Neural progenitor cell (in vitro differentiated cells): ENCODE results near the gene APEH. TPM values are rescaled to one million over a fixed set of nuclear protein-coding genes. Genes with fewer than 3 reads are reported as not detected.

Experiments
- DNase-seq: peaks from one replicate; pipeline ENCODE4 v3.0.0-alpha.2; 2016; ENCODE audit warnings: low spot score
- H2AFZ ChIP-seq: fragments of 200-600 bp; sonication (generic); replicated peaks from 2 replicates; pipeline ENCODE4 v1.6.1; 2016; ENCODE audit warnings: antibody characterized with exemption
- H3F3A ChIP-seq: fragments of 200-600 bp; sonication (generic); 2 replicates; pipeline ENCODE4 v1.6.1; 2016; ENCODE audit warnings: antibody characterized with exemption, low read depth
- H3K27ac ChIP-seq: fragments of 200-600 bp; sonication (generic); 2 replicates; pipeline ENCODE4 v1.5.1; 2016; ENCODE audit warnings: mild to moderate bottlenecking
- H3K27me3 ChIP-seq: fragments of 200-600 bp; sonication (generic); 2 replicates; pipeline ENCODE4 v1.6.1; 2016; ENCODE audit warnings: mild to moderate bottlenecking, moderate library complexity
- H3K36me3 ChIP-seq: fragments of 200-600 bp; sonication (generic); 2 replicates; pipeline ENCODE4 v1.5.1; 2016
- H3K4me1 ChIP-seq: fragments of 200-600 bp; sonication (generic); 2 replicates; pipeline ENCODE4 v1.6.1; 2016; ENCODE audit warnings: mixed run types
- H3K4me2 ChIP-seq: fragments of 200-600 bp; sonication (generic); 2 replicates; pipeline ENCODE4 v1.6.1; 2016
- H3K4me3 ChIP-seq: fragments of 200-600 bp; sonication (generic); 2 replicates; pipeline ENCODE4 v1.5.1; 2016
- H3K79me2 ChIP-seq: fragments of 200-600 bp; sonication (generic); 2 replicates; pipeline ENCODE4 v1.6.1; 2016; ENCODE audit warnings: low read depth
- H3K9ac ChIP-seq: fragments of 200-600 bp; sonication (generic); 2 replicates; pipeline ENCODE4 v1.6.1; 2016
- H3K9me3 ChIP-seq: fragments of 200-600 bp; sonication (generic); 2 replicates; pipeline ENCODE4 v1.5.1; 2016; ENCODE audit warnings: low read depth
- H4K20me1 ChIP-seq: fragments of 200-600 bp; sonication (generic); 2 replicates; pipeline ENCODE4 v1.6.1; 2016; ENCODE audit warnings: low read depth
- H3K27ac Mint-ChIP-seq: 3 replicates; pipeline ENCODE4 v1.8.0; 2021; ENCODE audit warnings: mixed read lengths
- H3K27me3 Mint-ChIP-seq: 2 replicates; pipeline ENCODE4 v1.8.0; 2022; ENCODE audit warnings: low read depth, mild to moderate bottlenecking, inconsistent platforms, moderate library complexity, mixed read lengths; ENCODE audit not compliant: insufficient read depth
- H3K36me3 Mint-ChIP-seq: 3 replicates; pipeline ENCODE4 v1.8.0; 2021; ENCODE audit warnings: mixed read lengths
- H3K4me1 Mint-ChIP-seq: 3 replicates; pipeline ENCODE4 v1.8.0; 2021; ENCODE audit warnings: mixed read lengths
- H3K4me3 Mint-ChIP-seq: 3 replicates; pipeline ENCODE4 v1.8.0; 2021; ENCODE audit warnings: mild to moderate bottlenecking, moderate library complexity, mixed read lengths
- H3K9me3 Mint-ChIP-seq: 3 replicates; pipeline ENCODE4 v1.8.0; 2020; ENCODE audit warnings: mixed read lengths
- EZH2 ChIP-seq: fragments of 200-600 bp; sonication (generic); IDR thresholded peaks from 2 replicates; pipeline ENCODE4 v1.6.1; 2017; ENCODE audit warnings: antibody characterized with exemption, mild to moderate bottlenecking, moderate library complexity
- EZH2phosphoT487 ChIP-seq: fragments of 200-600 bp; sonication (generic); IDR thresholded peaks from 2 replicates; pipeline ENCODE4 v1.6.1; 2017; ENCODE audit warnings: antibody characterized with exemption
- total RNA-seq: library from RNA; depleted of rRNA; stranded (reverse); fragments of >200 nt; gene quantifications from 2 replicates; pipeline ENCODE4 v1.2.3, GENCODE V29; 2015; ENCODE audit warnings: low replicate concordance
- TF ChIP-seq, protein P1 (sequence below): fragments of 200-600 bp; sonication (generic); IDR thresholded peaks from 2 replicates; pipeline ENCODE4 v1.5.1; 2017; ENCODE audit warnings: antibody characterized with exemption, mild to moderate bottlenecking

Gene APEH
- total RNA-seq, 1 donor from 2014 or later = 132 TPM

DNA sequence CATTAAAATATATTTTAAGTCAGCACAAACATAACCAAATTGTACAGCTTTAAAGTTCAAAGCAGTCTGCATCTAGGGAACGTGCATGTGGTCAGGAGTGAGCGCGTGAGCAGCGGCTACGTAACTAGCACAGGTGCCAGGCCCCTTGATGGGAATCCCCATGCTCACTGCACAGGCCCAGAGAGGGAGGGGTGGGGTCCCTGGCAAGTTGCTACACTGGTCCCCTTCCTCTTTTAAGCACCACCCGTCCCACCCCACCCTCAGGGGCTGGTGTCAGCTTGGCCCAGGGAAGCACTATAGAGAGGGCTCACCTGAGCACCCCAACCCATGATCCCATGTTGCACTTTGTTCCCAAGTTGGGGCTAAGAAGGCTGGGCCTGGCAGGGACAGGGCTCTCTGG lies 50.4 kb downstream of the APEH start:
- TF ChIP-seq EZH2phosphoT487 (no peak), EZH2 (no peak)
- TF ChIP-seq, protein P1, sequence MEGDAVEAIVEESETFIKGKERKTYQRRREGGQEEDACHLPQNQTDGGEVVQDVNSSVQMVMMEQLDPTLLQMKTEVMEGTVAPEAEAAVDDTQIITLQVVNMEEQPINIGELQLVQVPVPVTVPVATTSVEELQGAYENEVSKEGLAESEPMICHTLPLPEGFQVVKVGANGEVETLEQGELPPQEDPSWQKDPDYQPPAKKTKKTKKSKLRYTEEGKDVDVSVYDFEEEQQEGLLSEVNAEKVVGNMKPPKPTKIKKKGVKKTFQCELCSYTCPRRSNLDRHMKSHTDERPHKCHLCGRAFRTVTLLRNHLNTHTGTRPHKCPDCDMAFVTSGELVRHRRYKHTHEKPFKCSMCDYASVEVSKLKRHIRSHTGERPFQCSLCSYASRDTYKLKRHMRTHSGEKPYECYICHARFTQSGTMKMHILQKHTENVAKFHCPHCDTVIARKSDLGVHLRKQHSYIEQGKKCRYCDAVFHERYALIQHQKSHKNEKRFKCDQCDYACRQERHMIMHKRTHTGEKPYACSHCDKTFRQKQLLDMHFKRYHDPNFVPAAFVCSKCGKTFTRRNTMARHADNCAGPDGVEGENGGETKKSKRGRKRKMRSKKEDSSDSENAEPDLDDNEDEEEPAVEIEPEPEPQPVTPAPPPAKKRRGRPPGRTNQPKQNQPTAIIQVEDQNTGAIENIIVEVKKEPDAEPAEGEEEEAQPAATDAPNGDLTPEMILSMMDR = no peak
- Histone ChIP-seq H3K79me2 (peaks cover 12% of the 10 kb centered on the region), H3K4me3 (peak overlapping the region; percentile 80), H2AFZ (peak overlapping the region; percentile 47), H4K20me1 (no peaks in the 10 kb centered on the region), H3F3A (peaks cover 39% of the 10 kb centered on the region), H3K27ac (peak overlapping the region; percentile 84), H3K9me3 (no peaks in the 10 kb centered on the region), H3K27me3 (no peaks in the 10 kb centered on the region), H3K9ac (peak overlapping the region; percentile 65), H3K36me3 (no peaks in the 10 kb centered on the region), H3K4me1 (peaks cover 5% of the 10 kb centered on the region), H3K4me2 (peak overlapping the region; percentile 87)
- Mint-ChIP-seq H3K36me3 (peaks cover 10% of the 10 kb centered on the region), H3K4me1 (peaks cover 20% of the 10 kb centered on the region), H3K27me3 (peaks cover 9% of the 10 kb centered on the region), H3K4me3 (peak overlapping the region; percentile 94), H3K9me3 (no peaks in the 10 kb centered on the region), H3K27ac (peak overlapping the region; percentile 97)
- DNase-seq = peak; percentile 29

DNA sequence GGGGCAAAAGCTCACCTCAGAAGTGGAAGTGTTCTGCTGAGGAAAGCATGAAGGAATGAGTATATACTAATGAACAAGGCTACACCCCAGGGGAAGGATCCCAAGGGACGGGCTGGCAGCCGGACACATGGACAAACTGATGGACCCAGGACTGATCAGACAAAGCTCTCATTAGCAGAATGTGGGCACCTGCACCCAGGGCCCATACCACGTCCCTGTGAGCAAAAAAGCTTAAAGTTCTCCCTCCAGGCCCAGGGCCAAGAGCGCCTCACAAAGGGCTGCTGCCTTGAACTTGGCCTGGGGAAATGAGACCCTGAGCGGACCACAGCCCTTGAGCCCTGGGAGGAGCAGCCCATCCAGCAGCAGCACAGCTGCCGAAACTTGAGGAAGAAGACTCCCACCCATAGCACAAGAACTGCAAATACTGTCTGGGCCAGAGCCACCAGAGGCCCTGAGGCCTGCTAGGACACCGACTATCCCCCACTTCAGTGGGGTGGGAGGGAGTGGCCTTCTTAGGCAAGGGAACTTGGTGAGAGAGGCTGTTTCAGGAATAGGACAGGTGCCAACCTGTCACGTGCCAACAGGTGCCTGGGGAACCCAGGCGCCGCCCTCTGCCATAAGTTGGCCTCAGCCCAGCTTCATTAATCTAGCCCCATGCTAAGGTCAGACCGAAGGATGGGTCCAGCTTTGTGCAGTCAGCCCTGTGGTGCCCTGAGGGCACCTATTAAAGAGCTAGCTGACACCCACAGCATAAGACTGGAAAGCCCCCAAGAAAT lies 51.9 kb downstream of the APEH start:
- Histone ChIP-seq H3K4me1 (peaks cover 5% of the 10 kb centered on the region), H3K27me3 (no peaks in the 10 kb centered on the region), H3K4me2 (no peak overlapping the region), H3F3A (peaks cover 26% of the 10 kb centered on the region), H3K9ac (no peak overlapping the region), H2AFZ (no peak overlapping the region), H3K4me3 (no peak overlapping the region), H3K9me3 (no peaks in the 10 kb centered on the region), H3K27ac (no peak overlapping the region), H4K20me1 (no peaks in the 10 kb centered on the region), H3K79me2 (peaks cover 12% of the 10 kb centered on the region), H3K36me3 (no peaks in the 10 kb centered on the region)
- Mint-ChIP-seq H3K27me3 (peaks cover 9% of the 10 kb centered on the region), H3K4me1 (peaks cover 17% of the 10 kb centered on the region), H3K36me3 (peaks cover 10% of the 10 kb centered on the region), H3K27ac (no peak overlapping the region), H3K9me3 (no peaks in the 10 kb centered on the region), H3K4me3 (peak overlapping the region; percentile 27)
- no peak for DNase-seq
- TF ChIP-seq EZH2 = no peak
- TF ChIP-seq, protein P1 = no peak
- TF ChIP-seq EZH2phosphoT487 = no peak

DNA sequence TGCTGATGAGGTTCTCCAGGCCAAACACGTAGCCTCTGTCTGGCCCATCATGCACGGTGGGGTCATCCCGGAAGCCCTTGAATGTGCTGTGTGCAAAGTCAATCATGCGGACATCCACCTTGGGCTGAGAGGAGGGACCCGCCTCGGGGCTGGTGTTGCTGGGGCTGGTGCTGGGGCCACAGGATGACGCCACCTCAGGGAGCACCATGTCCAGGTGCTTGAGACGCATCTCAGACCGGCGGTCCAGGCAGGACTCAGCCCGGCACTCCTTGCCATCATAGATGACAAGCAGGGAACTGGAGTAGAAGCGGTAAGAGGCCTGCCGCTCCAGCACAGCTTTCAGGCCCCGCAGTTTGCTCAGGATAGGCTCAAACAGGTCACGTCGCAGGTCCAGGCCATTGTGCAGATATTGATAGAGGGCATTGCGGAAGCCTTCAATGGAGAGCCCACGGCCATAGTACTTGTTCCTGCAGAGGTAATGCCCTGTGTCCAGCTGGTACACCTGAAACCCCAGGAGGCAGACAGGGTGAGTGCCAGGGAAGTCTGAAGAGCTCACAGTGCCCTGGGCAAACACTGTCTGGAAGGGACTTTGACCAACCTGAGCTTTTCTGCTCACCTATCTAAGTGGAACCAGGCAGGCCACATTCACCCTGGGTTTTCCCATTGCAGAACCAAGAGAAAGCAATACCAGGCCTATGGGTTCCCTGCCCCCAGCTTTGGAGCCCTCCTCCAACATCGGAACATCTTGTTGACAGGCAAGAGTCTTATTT lies 53.2 kb downstream of the APEH start:
- Histone ChIP-seq H3K4me1 (peaks cover 5% of the 10 kb centered on the region), H3K27ac (no peak overlapping the region), H3K9me3 (no peaks in the 10 kb centered on the region), H3K36me3 (no peaks in the 10 kb centered on the region), H3K27me3 (no peaks in the 10 kb centered on the region), H3F3A (peaks cover 26% of the 10 kb centered on the region), H3K9ac (no peak overlapping the region), H4K20me1 (no peaks in the 10 kb centered on the region), H3K4me3 (no peak overlapping the region), H2AFZ (no peak overlapping the region), H3K79me2 (peaks cover 12% of the 10 kb centered on the region), H3K4me2 (no peak overlapping the region)
- peaks cover 13% of the 10 kb centered on the region for H3K4me1 Mint-ChIP-seq
- peaks cover 9% of the 10 kb centered on the region for H3K27me3 Mint-ChIP-seq
- H3K36me3 Mint-ChIP-seq = peaks cover 12% of the 10 kb centered on the region
- H3K4me3 Mint-ChIP-seq = peak overlapping the region; percentile 35
- no peak for DNase-seq
- TF ChIP-seq EZH2phosphoT487 (no peak), EZH2 (no peak)
- TF ChIP-seq, protein P1 = no peak
- no peak overlapping the region for H3K27ac Mint-ChIP-seq
- no peaks in the 10 kb centered on the region for H3K9me3 Mint-ChIP-seq
